ENCODE measurements around the gene DNAH1.

The DNAH1 gene

GRCh38 chr3:52437326-52438103, 121.4 kb downstream of the DNAH1 start:
- DNase-seq: no peak

- DNase-seq: no peak
Measured at GRCh38 chr3:52438104-52438376, 121.9 kb downstream of the DNAH1 start.

- no peak for DNase-seq
Measured at GRCh38 chr3:52438579-52439425, 122.7 kb downstream of the DNAH1 start.

- DNase-seq: no peak
Measured at GRCh38 chr3:52439426-52440248, 123.5 kb downstream of the DNAH1 start.

GRCh38 chr3:52440249-52440551, 124.1 kb downstream of the DNAH1 start:
- DNase-seq: no peak

GRCh38 chr3:52440671-52441070, 124.6 kb downstream of the DNAH1 start:
- no peak for DNase-seq

GRCh38 chr3:52441091-52441771, 125.1 kb downstream of the DNAH1 start:
- DNase-seq: no peak

GRCh38 chr3:52441772-52442332, 125.7 kb downstream of the DNAH1 start:
- no peak for DNase-seq

GRCh38 chr3:52442409-52443267, 126.5 kb downstream of the DNAH1 start:
- no peak for DNase-seq

GRCh38 chr3:52443268-52443610, 127.1 kb downstream of the DNAH1 start:
- DNase-seq: no peak

- no peak for DNase-seq
Measured at GRCh38 chr3:52443791-52444687, 127.9 kb downstream of the DNAH1 start.

- DNase-seq: peak; percentile 73 to 82
Measured at GRCh38 chr3:52444860-52445793, 129.0 kb downstream of the DNAH1 start, which contains the start of gene SEMA3G. Gene SEMA3G (minus strand): TSS chr3:52445103. CDS start chr3:52445027, 76 bp downstream.

- no peak for DNase-seq
Measured at GRCh38 chr3:52446042-52446441, 129.9 kb downstream of the DNAH1 start.

GRCh38 chr3:52446631-52447511, 130.8 kb downstream of the DNAH1 start:
- DNase-seq: peak; percentile 72 to 83

- no peak for DNase-seq
Measured at GRCh38 chr3:52447512-52448355, 131.6 kb downstream of the DNAH1 start.

All from CD4-positive, alpha-beta T cell treated with Interferon alpha-2 for 1 hour (primary cell).